HEK293T (cell line): Measurements from ENCODE around the gene MIB2.

Source experiments
- CTCF ChIA-PET: fragments of 350-600 bp; formaldehyde crosslinking; extraction: SDS; loops from one replicate; lab custom pipeline; 2021; ENCODE audit warnings: antibody characterized with exemption, inconsistent platforms; lab: Yijun Ruan, JAX
- POLR2A ChIA-PET: fragments of 350-600 bp; formaldehyde crosslinking; extraction: SDS; loops from one replicate; lab custom pipeline; 2020; ENCODE audit warnings: antibody characterized with exemption, inconsistent platforms; lab: Yijun Ruan, JAX
- DNase-seq: peaks from one replicate; pipeline ENCODE4 v3.0.0; 2012; ENCODE audit warnings: mixed read lengths; ENCODE audit errors: extremely low spot score
- ARNT ChIP-seq: fragments of 450-650 bp; IDR thresholded peaks from 2 replicates; pipeline ENCODE4 v1.6.1; 2017; ENCODE audit warnings: mild to moderate bottlenecking
- BHLHE40 ChIP-seq: fragments of 450-650 bp; IDR thresholded peaks from 2 replicates; pipeline ENCODE4 v1.6.1; 2016; ENCODE audit warnings: mild to moderate bottlenecking, moderate library complexity, borderline replicate concordance
- CTBP1 ChIP-seq: fragments of 450-650 bp; IDR thresholded peaks from 2 replicates; pipeline ENCODE4 v1.6.1; 2016; ENCODE audit warnings: borderline replicate concordance
- ELF4 ChIP-seq: fragments of 450-650 bp; IDR thresholded peaks from 2 replicates; pipeline ENCODE4 v1.6.1; 2017; ENCODE audit warnings: antibody characterized with exemption
- FOXA1 ChIP-seq: fragments of 450-650 bp; IDR thresholded peaks from 2 replicates; pipeline ENCODE4 v1.6.1; 2016; ENCODE audit warnings: mild to moderate bottlenecking
- FOXK2 ChIP-seq: fragments of 450-650 bp; IDR thresholded peaks from 2 replicates; pipeline ENCODE4 v1.6.1; 2016; ENCODE audit warnings: mild to moderate bottlenecking
- FOXM1 ChIP-seq: fragments of 450-650 bp; IDR thresholded peaks from 2 replicates; pipeline ENCODE4 v1.6.1; 2017; ENCODE audit warnings: mild to moderate bottlenecking, borderline replicate concordance
- HDGF ChIP-seq: fragments of 450-650 bp; IDR thresholded peaks from 2 replicates; pipeline ENCODE4 v1.6.1; 2017; ENCODE audit warnings: antibody characterized with exemption, borderline replicate concordance
- L3MBTL2 ChIP-seq: fragments of 450-650 bp; conservative IDR thresholded peaks from 2 replicates; pipeline ENCODE4 v1.6.1; 2016; ENCODE audit warnings: mild to moderate bottlenecking
- LEF1 ChIP-seq: fragments of 450-650 bp; IDR thresholded peaks from 2 replicates; pipeline ENCODE4 v1.6.1; 2017; ENCODE audit warnings: mild to moderate bottlenecking, borderline replicate concordance
- NFRKB ChIP-seq: fragments of 450-650 bp; IDR thresholded peaks from 2 replicates; pipeline ENCODE4 v1.6.1; 2016; ENCODE audit warnings: mild to moderate bottlenecking, moderate library complexity
- SP1 ChIP-seq: fragments of 450-650 bp; IDR thresholded peaks from 2 replicates; pipeline ENCODE4 v1.6.1; 2017
- SUZ12 ChIP-seq: fragments of 450-650 bp; IDR thresholded peaks from 2 replicates; pipeline ENCODE4 v1.6.1; 2016; ENCODE audit warnings: mild to moderate bottlenecking
- TARDBP ChIP-seq: fragments of 450-650 bp; IDR thresholded peaks from 2 replicates; pipeline ENCODE4 v1.6.1; 2016
- ZNF384 ChIP-seq: fragments of 450-650 bp; IDR thresholded peaks from 2 replicates; pipeline ENCODE4 v1.6.1; 2016
- TF ChIP-seq, protein P1 (sequence below): fragments of 450-650 bp; IDR thresholded peaks from 2 replicates; pipeline ENCODE4 v1.6.1; 2016

The MIB2 gene

DNA sequence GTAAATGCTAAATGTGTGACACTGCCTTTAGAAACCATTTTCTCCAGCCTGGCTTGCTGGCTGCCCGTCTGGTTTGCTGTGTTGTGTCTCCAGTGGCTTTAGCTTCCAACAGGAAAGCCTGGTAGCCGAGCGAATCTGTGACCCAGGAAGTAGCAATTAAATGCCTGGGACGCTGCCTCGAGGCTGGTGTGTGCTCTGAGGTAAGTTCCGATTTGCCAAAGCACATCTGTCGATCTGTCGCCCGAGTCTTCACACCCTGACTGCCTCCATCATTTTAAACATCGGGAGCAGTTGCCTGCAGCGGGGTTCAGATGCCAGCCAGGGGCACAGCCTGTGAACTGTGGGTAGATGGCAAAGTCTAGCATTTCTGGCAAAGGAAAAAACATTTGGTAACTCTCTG lies 2.2 kb downstream of the MIB2 start:
- DNase-seq, result no peak
- no peak for TF ChIP-seq BHLHE40
- CTCF ChIA-PET, result no interaction called here
- POLR2A ChIA-PET, result no interaction called here

DNA sequence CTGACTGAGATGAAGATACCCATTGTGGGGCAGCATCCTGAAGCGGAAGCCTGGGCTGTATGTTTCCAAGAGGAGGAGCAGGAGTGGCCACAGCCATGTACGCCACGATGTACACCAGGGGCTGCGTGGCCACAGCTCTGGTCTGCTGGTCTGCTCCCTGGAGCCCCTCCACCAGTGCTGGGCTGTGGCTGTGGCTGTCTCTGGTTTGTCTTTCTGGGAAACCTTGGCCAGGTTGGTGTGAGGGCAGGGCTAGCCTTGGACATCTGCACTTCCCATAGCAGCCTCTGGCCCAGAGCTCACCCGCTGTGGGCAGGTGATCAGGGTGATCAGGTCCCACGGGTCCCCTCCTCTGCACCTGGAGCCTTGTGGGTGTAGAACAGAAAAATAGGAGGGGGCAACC lies 2.6 kb downstream of the MIB2 start:
- ChIA-PET POLR2A (interaction anchor here (0.8 kb wide), 1 partner anchor 11 kb away, joined by 3 read pairs; no protein-coding TSS in a partner anchor), CTCF (no interaction called here)
- no peak for DNase-seq
- TF ChIP-seq FOXK2, result no peak
- no peak for TF ChIP-seq SUZ12
- no peak for TF ChIP-seq ELF4
- TF ChIP-seq NFRKB, result no peak
- TF ChIP-seq FOXA1, result no peak
- no peak for TF ChIP-seq FOXM1

DNA sequence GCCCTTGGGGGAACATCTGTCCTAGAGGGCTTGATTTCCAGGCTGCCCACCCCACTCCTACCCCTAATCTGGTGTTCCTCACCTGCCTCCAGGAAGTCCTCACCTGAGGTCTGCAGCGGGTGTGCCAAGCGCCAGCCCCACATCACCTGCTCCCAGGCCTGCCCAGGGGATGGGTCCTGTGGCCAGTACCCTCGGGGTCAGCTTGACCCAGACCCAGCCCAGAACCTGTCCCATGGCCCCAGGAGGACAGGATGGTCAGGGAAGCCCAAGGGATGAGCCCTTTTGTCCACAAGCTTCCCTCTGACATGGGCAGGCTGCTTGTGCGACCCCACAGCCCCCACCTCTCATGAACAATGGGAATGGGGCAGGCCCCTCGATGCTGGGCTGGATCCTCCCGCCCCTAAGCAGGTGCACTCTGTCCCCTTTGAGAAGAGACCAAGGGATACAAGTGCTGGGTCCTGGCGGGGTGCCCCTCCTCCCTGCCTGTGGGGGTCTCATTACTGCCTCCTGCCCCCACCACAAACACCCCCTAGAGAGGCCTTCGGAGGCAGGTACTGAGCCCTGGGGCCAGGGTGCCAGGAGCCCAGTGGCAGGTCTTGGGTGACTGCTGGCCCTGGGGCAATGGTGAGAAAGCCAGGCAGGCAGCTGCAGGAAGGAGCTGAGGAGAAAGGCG lies 3.2 kb downstream of the MIB2 start:
- ChIA-PET POLR2A (interaction anchor here (0.8 kb wide), 1 partner anchor 11 kb away, joined by 3 read pairs; no protein-coding TSS in a partner anchor), CTCF (no interaction called here)
- DNase-seq, result no peak
- no peak for TF ChIP-seq BHLHE40
- no peak for TF ChIP-seq ZNF384
- TF ChIP-seq TARDBP, result no peak
- no peak for TF ChIP-seq ARNT

DNA sequence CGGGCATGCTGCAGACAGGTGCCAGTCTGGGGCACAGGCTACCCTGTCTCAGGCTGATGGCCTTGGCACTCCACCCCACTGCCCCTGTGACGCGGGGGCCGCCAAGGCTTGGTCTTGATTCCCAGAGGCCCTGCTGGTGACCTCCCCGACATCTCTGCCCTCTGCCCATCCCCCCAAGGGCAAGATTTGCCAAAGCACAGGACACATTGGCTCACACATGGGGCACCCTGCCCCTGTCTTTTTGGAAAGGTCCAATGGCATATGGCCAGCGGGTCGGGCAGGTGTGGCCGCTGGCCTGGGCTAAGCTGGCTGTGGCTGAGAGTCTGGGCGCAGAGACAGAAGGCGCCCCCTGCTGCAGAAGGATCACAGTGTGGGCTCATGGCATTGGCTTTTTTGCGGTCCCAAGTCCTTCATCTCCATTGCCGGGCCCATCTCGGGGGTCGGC lies 4.6 kb downstream of the MIB2 start:
- ChIA-PET POLR2A (no interaction called here), CTCF (interaction anchor here (0.6 to 0.7 kb wide), 2 partner anchors 31 to 74 kb away, joined by 3 to 4 read pairs; no protein-coding TSS in a partner anchor)
- TF ChIP-seq FOXK2 (no peak), LEF1 (no peak), SUZ12 (no peak), HDGF (no peak), FOXA1 (no peak), TARDBP (no peak), ZNF384 (no peak), ARNT (no peak), BHLHE40 (no peak), NFRKB (no peak), CTBP1 (no peak)
- no peak for DNase-seq

GRCh38 chr1:1620433-1621139 lies 5.3 kb downstream of the MIB2 start:
- POLR2A ChIA-PET, result no interaction called here
- DNase-seq, result no peak
- CTCF ChIA-PET, result no interaction called here
- TF ChIP-seq TARDBP, result no peak
- no peak for TF ChIP-seq NFRKB
- TF ChIP-seq LEF1, result no peak
- no peak for TF ChIP-seq FOXA1
- no peak for TF ChIP-seq L3MBTL2
- TF ChIP-seq BHLHE40, result no peak

DNA sequence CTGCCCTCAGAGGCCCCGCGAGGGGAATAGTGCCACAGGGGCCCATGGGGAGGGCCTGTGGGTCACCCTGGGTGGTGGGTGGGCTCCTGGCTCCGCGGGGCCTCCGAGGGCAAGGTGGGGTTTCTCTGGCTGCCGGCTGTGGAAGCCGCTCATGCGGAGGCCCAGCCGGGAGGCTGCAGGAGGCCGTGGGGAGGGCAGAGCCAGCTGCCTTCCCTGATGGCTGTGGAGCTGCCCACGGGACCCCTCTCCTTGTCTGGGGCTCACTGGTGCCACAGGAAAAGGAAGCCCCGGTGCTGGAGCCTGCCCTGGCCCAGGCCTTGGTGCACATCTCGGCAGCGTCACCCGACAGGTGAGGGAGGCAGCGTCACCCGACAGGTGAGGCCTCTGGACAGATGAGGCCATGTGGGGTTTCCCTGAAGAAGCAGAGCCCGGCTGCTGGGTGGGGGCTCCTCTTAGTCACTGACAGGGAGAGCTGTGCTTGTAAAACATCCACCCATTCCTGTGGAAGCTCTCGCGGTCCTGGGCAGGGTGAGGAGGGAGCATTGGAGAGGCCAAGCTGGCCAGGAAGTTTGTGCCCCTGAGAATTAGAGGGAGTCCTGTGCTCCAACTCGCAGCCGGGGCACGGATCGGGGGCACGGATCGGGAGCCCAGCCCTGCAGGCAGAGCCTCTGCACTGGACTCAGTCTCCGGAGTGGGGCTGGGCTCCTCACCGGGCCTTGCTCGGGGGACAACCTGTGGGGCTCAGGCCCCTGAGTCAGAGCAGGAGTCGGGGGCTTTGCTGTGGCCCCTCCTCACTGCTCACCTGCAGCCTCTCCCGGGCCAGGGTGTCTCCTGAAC lies 6.1 kb downstream of the MIB2 start:
- ChIA-PET CTCF (no interaction called here), POLR2A (no interaction called here)
- TF ChIP-seq ELF4, result no peak
- TF ChIP-seq SP1, result no peak
- no peak for TF ChIP-seq TARDBP
- no peak for TF ChIP-seq ARNT
- no peak for TF ChIP-seq L3MBTL2
- DNase-seq, result no peak

DNA sequence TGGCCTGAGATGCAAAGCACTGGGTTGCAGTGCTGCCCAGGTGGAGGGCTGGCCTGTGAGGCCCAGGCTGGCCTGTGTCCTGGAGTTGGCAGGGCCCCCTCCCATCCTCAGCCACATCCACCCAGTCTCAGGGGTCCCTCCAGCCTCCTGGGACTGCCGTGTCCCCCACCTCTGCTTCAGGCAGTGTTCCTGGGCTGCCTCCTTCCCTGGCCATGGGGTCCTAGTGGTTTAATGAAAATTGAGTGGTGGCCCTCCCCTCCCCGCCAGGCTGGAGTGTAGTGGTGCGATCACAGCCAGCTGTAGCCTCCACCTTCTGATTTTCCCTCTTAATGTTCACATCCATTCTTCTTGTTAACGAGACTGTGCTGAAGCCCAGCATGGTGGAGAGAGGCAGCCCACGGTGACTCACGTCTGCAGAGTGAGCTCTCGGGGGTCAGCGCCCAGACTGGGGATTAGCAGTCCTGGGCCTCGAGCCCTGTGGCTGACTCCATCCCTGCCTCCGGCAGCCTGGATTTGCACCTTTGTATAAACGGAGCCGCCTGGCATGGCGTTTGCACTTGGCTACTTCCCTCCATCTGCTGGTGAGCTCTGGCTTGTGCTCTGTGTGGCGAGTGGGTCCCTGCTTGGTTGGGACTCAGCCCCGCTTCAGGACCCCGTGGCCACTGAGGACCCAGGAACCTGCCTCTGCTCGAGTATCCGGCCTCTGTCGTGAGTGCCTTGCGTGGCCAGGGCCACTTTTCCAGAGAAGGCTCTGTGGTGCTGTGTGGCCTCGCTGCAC lies 6.9 kb downstream of the MIB2 start:
- no peak for DNase-seq
- TF ChIP-seq, protein P1, sequence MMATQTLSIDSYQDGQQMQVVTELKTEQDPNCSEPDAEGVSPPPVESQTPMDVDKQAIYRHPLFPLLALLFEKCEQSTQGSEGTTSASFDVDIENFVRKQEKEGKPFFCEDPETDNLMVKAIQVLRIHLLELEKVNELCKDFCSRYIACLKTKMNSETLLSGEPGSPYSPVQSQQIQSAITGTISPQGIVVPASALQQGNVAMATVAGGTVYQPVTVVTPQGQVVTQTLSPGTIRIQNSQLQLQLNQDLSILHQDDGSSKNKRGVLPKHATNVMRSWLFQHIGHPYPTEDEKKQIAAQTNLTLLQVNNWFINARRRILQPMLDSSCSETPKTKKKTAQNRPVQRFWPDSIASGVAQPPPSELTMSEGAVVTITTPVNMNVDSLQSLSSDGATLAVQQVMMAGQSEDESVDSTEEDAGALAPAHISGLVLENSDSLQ, result no peak
- CTCF ChIA-PET, result no interaction called here
- POLR2A ChIA-PET, result interaction anchor here (1.0 kb wide), 1 partner anchor 25 kb away, joined by 3 read pairs; no protein-coding TSS in a partner anchor

GRCh38 chr1:1622788-1623094 lies 7.4 kb downstream of the MIB2 start:
- TF ChIP-seq SUZ12 (no peak), FOXK2 (no peak), L3MBTL2 (no peak), CTBP1 (no peak), SP1 (no peak), ZNF384 (no peak), FOXM1 (no peak), TARDBP (no peak), FOXA1 (no peak), NFRKB (no peak), BHLHE40 (no peak), ARNT (no peak), HDGF (no peak), ELF4 (no peak), LEF1 (no peak)
- TF ChIP-seq, protein P1, result no peak
- ChIA-PET POLR2A (interaction anchor here (1.0 kb wide), 1 partner anchor 25 kb away, joined by 3 read pairs; no protein-coding TSS in a partner anchor), CTCF (no interaction called here)
- DNase-seq, result no peak
